A549 (cell line): ENCODE results near the gene CMPK1. TPM values are rescaled to one million over a fixed set of nuclear protein-coding genes. Genes with fewer than 3 reads are reported as not detected.
A peak's percentile ranks its signal among the peaks of the same experiment; 100 is the strongest.

Experiments
- ATAC-seq, 2 experiments: fragments of 200-7000 bp in 1 of 2; fragments of >200 bp in 1 of 2; cut with Nextera tagmentation in 1 of 2; cut with Tn5 transposase in 1 of 2; 3 replicates each; pipeline versions ENCODE4 v1.8.0 to v1.9.1; 2018 to 2020; ENCODE audit warnings: mild to moderate bottlenecking in 1 of 2, moderate library complexity in 1 of 2
- CTCF ChIA-PET: fragments of 300-600 bp; sonication (Branson Sonifier 250); formaldehyde crosslinking; extraction: SDS; loops from one replicate; lab custom pipeline; 2021; ENCODE audit warnings: antibody characterized with exemption, inconsistent platforms; lab: Yijun Ruan, JAX
- POLR2A ChIA-PET: fragments of 350-600 bp; formaldehyde crosslinking; extraction: SDS; loops from one replicate; lab custom pipeline; 2021; ENCODE audit warnings: antibody characterized with exemption, inconsistent platforms; lab: Yijun Ruan, JAX
- DNase-seq, 2 experiments: peaks; one replicate each; pipeline versions ENCODE4 v3.0.0 to v3.0.0-alpha.2; 2011 to 2016; ENCODE audit warnings: low read depth in 1 of 2, low spot score in 1 of 2
- FAIRE-seq: peaks from 2 replicates; lab custom pipeline; 2011; peaks lifted over from hg19 to GRCh38; lab: Jason Lieb, UNC
- H3K27ac ChIP-seq, 2 experiments: fragments of >200 bp; sonication (Bioruptor Twin); formaldehyde crosslinking; 3 replicates each; pipeline ENCODE4 v1.5.1; 2016 to 2017
- H3K4me1 ChIP-seq: fragments of >200 bp; sonication (Bioruptor Twin); formaldehyde crosslinking; 3 replicates; pipeline ENCODE4 v1.6.1; 2016
- H3K4me2 ChIP-seq: fragments of >200 bp; sonication (Bioruptor Twin); formaldehyde crosslinking; 3 replicates; pipeline ENCODE4 v1.6.1; 2016
- H3K4me3 ChIP-seq: fragments of >200 bp; sonication (Bioruptor Twin); formaldehyde crosslinking; 3 replicates; pipeline ENCODE4 v1.5.1; 2016
- H3K9me3 ChIP-seq: fragments of >200 bp; sonication (Bioruptor Twin); formaldehyde crosslinking; 3 replicates; pipeline ENCODE4 v1.6.1; 2016
- BHLHE40 ChIP-seq: IDR thresholded peaks from 2 replicates; pipeline ENCODE4 v1.6.1; 2012; ENCODE audit warnings: low read depth, low read length, inconsistent platforms
- CBX2 ChIP-seq: fragments of 200-600 bp; sonication (generic); IDR thresholded peaks from 2 replicates; pipeline ENCODE4 v1.6.1; 2016; ENCODE audit warnings: low read depth, mild to moderate bottlenecking, borderline replicate concordance
- CBX8 ChIP-seq: fragments of 200-600 bp; sonication (generic); IDR thresholded peaks from 2 replicates; pipeline ENCODE4 v1.6.1; 2016
- CTCF ChIP-seq: fragments of >200 bp; sonication (Bioruptor Twin); formaldehyde crosslinking; IDR thresholded peaks from 3 replicates; pipeline ENCODE4 v1.5.1; 2016
- E2F6 ChIP-seq: IDR thresholded peaks from 2 replicates; pipeline ENCODE4 v1.6.1; 2012; ENCODE audit warnings: low read depth, borderline replicate concordance
- EP300 ChIP-seq, 2 experiments: fragments of >200 bp; sonication (Bioruptor Twin); formaldehyde crosslinking; IDR thresholded peaks; 2 replicates in 1 of 2; 3 replicates in 1 of 2; pipeline ENCODE4 v1.6.1; 2016 to 2017
- FOSB ChIP-seq: fragments of 250-450 bp; sonication (Bioruptor Pico); IDR thresholded peaks from 2 replicates; pipeline ENCODE4 v1.5.0; 2020; ENCODE audit warnings: mild to moderate bottlenecking, moderate library complexity
- HDAC2 ChIP-seq: fragments of 200-600 bp; sonication (generic); IDR thresholded peaks from 2 replicates; pipeline ENCODE4 v1.6.1; 2016
- HOXB5 ChIP-seq: fragments of 250-450 bp; sonication (Bioruptor Pico); IDR thresholded peaks from 2 replicates; pipeline ENCODE4 v1.5.0; 2020; ENCODE audit warnings: mild to moderate bottlenecking, moderate library complexity
- KDM5A ChIP-seq: fragments of 200-600 bp; sonication (generic); IDR thresholded peaks from 2 replicates; pipeline ENCODE4 v1.6.1; 2016; ENCODE audit warnings: antibody characterized with exemption, mild to moderate bottlenecking
- MAZ ChIP-seq: fragments of 150-350 bp; IDR thresholded peaks from 2 replicates; pipeline ENCODE4 v1.6.1; 2014; ENCODE audit warnings: antibody characterized with exemption, low read depth, low read length, borderline replicate concordance
- PBX3 ChIP-seq: IDR thresholded peaks from 2 replicates; pipeline ENCODE4 v1.6.1; 2012
- RARB ChIP-seq: fragments of 250-450 bp; sonication (Bioruptor Pico); IDR thresholded peaks from 2 replicates; pipeline ENCODE4 v1.8.0; 2021; ENCODE audit warnings: mild to moderate bottlenecking, moderate library complexity
- SMC3 ChIP-seq: fragments of >200 bp; sonication (Bioruptor Twin); formaldehyde crosslinking; IDR thresholded peaks from 3 replicates; pipeline ENCODE4 v1.6.1; 2018; ENCODE audit warnings: inconsistent platforms
- SREBF2 ChIP-seq: fragments of 450-650 bp; IDR thresholded peaks from 2 replicates; pipeline ENCODE4 v1.6.1; 2014; ENCODE audit warnings: mild to moderate bottlenecking, moderate library complexity
- TFCP2L1 ChIP-seq: fragments of 250-450 bp; sonication (Bioruptor Pico); IDR thresholded peaks from 2 replicates; pipeline ENCODE4 v1.5.0; 2021; ENCODE audit warnings: mild to moderate bottlenecking
- ZSCAN20 ChIP-seq: fragments of 250-450 bp; sonication (Bioruptor Pico); IDR thresholded peaks from 2 replicates; pipeline ENCODE4 v1.8.0; 2022; ENCODE audit warnings: mild to moderate bottlenecking, moderate library complexity
- WGBS: methylation state at CpG from one replicate; pipeline ENCODE4 v1.1.6; 2017; ENCODE audit errors: missing lambda C conversion rate; 5-methylcytosine and 5-hydroxymethylcytosine counted together
- polyA plus RNA-seq, 4 experiments: library from polyadenylated mRNA; depleted of rRNA in 3 of 4; stranded (reverse); fragments of >200 nt; fragmentation: RNase III in 1 of 4; extraction: RNeasy Plus Mini Kit Qiagen cat#74134 plus additional on column Dnase treatment in 1 of 4; gene quantifications; 2 replicates in 3 of 4; 3 replicates in 1 of 4; pipeline ENCODE4 v1.2.3, GENCODE V29; 2011 to 2017
- TF ChIP-seq, protein P1 (sequence below): fragments of 250-450 bp; sonication (Bioruptor Pico); IDR thresholded peaks from 2 replicates; pipeline ENCODE4 v1.5.0; 2020; ENCODE audit warnings: low read depth, mild to moderate bottlenecking, moderate library complexity
- TF ChIP-seq, protein P2 (sequence below): fragments of 200-600 bp; sonication (generic); IDR thresholded peaks from 2 replicates; pipeline ENCODE4 v1.6.1; 2016; ENCODE audit warnings: antibody characterized with exemption, mild to moderate bottlenecking, moderate library complexity

CMPK1 gene
- polyA plus RNA-seq, 2 of the 4 experiments (the other 2 are of a cell fraction): 89.3 to 103 TPM

- ATAC-seq (peak; percentile 49 to 52; a peak in 5 of 6 replicates), FAIRE-seq (no peak)
- no peak overlapping the region for H3K27ac ChIP-seq
Measured at GRCh38 chr1:47388030-47388890, 54.7 kb downstream of the CMPK1 start.

More at GRCh38 chr1:47388030-47388890, 54.7 kb downstream of the CMPK1 start:
- no peak overlapping the region for H3K4me3 ChIP-seq
- ChIA-PET CTCF (interaction anchor here (0.6 to 4.5 kb wide), 18 partner anchors 10 to 367 kb away, joined by 3 to 34 read pairs (median 4); partner anchors contain the start of gene FOXD2), POLR2A (interaction anchor here (1.0 kb wide), 1 partner anchor 49 kb away, joined by 4 read pairs; the partner anchor contains the start of gene FOXD2)
- WGBS: 41% methylated on average over 10 of the region's 10 CpGs
- no peak overlapping the region for H3K4me2 ChIP-seq
- DNase-seq: no peak
- H3K9me3 ChIP-seq: no peaks in the 10 kb centered on the region
- H3K4me1 ChIP-seq: no peaks in the 10 kb centered on the region
- TF ChIP-seq SREBF2: no peak
- TF ChIP-seq SMC3: no peak
- TF ChIP-seq EP300 (IDR thresholded peaks at IDR 0.05): no peak
- TF ChIP-seq FOSB (CRISPR knock-in tag): no peak
- TF ChIP-seq BHLHE40: no peak
- TF ChIP-seq CTCF: no peak
- TF ChIP-seq TFCP2L1 (CRISPR knock-in tag): no peak
- no peak for TF ChIP-seq CBX8
- TF ChIP-seq CBX2: no peak
- no peak for TF ChIP-seq KDM5A
- no peak for TF ChIP-seq HOXB5 (CRISPR knock-in tag)
- TF ChIP-seq HDAC2: no peak
- no peak for TF ChIP-seq ZSCAN20
- no peak for TF ChIP-seq PBX3
- TF ChIP-seq RARB (CRISPR knock-in tag): no peak
- TF ChIP-seq E2F6: no peak
- TF ChIP-seq MAZ: no peak
- TF ChIP-seq, protein P1, sequence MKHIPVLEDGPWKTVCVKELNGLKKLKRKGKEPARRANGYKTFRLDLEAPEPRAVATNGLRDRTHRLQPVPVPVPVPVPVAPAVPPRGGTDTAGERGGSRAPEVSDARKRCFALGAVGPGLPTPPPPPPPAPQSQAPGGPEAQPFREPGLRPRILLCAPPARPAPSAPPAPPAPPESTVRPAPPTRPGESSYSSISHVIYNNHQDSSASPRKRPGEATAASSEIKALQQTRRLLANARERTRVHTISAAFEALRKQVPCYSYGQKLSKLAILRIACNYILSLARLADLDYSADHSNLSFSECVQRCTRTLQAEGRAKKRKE (CRISPR knock-in tag): no peak
- TF ChIP-seq, protein P2, sequence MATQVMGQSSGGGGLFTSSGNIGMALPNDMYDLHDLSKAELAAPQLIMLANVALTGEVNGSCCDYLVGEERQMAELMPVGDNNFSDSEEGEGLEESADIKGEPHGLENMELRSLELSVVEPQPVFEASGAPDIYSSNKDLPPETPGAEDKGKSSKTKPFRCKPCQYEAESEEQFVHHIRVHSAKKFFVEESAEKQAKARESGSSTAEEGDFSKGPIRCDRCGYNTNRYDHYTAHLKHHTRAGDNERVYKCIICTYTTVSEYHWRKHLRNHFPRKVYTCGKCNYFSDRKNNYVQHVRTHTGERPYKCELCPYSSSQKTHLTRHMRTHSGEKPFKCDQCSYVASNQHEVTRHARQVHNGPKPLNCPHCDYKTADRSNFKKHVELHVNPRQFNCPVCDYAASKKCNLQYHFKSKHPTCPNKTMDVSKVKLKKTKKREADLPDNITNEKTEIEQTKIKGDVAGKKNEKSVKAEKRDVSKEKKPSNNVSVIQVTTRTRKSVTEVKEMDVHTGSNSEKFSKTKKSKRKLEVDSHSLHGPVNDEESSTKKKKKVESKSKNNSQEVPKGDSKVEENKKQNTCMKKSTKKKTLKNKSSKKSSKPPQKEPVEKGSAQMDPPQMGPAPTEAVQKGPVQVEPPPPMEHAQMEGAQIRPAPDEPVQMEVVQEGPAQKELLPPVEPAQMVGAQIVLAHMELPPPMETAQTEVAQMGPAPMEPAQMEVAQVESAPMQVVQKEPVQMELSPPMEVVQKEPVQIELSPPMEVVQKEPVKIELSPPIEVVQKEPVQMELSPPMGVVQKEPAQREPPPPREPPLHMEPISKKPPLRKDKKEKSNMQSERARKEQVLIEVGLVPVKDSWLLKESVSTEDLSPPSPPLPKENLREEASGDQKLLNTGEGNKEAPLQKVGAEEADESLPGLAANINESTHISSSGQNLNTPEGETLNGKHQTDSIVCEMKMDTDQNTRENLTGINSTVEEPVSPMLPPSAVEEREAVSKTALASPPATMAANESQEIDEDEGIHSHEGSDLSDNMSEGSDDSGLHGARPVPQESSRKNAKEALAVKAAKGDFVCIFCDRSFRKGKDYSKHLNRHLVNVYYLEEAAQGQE: no peak
